Body of pancreas (tissue), 4 donors: ENCODE results near the gene GABRB2. TPM values are rescaled to one million over a fixed set of nuclear protein-coding genes. Genes with fewer than 3 reads are reported as not detected.

Experiments used
- ATAC-seq: fragments of 150-250 bp; one replicate; pipeline ENCODE4 v1.9.1; 2016
- DNase-seq, 4 donors: peaks; one replicate each; pipeline ENCODE4 v3.0.0-alpha.2; 2019
- H3K27ac ChIP-seq, 4 donors: fragments of 200-600 bp; sonication (generic); 1 replicate in 3 of 4; 2 replicates in 1 of 4; pipeline versions ENCODE4 v1.5.1 to v1.6.1; 2016 to 2019; ENCODE audit warnings: mild to moderate bottlenecking in 1 of 4, mixed read lengths in 1 of 4, moderate library complexity in 1 of 4
- H3K27me3 ChIP-seq, 2 donors: fragments of 200-600 bp; sonication (generic); one replicate each; pipeline ENCODE4 v1.6.0; 2016; ENCODE audit warnings: mild to moderate bottlenecking in 1 of 2
- H3K36me3 ChIP-seq, 2 donors: fragments of 200-600 bp; sonication (generic); replicated peaks in 1 of 2; 2 replicates each; pipeline ENCODE4 v1.5.1; 2016; ENCODE audit warnings: low read depth in 2 of 2; ENCODE audit not compliant: insufficient read depth in 1 of 2
- H3K4me1 ChIP-seq: fragments of 200-600 bp; sonication (generic); one replicate; pipeline ENCODE4 v1.6.0; 2016
- H3K4me3 ChIP-seq, 2 donors: fragments of 200-600 bp; sonication (generic); 1 replicate in 1 of 2; 2 replicates in 1 of 2; pipeline ENCODE4 v1.5.1; 2016 to 2019
- H3K9me3 ChIP-seq, 3 donors: fragments of 200-600 bp; sonication (generic); 1 replicate in 2 of 3; 2 replicates in 1 of 3; pipeline ENCODE4 v1.5.1; 2016
- CTCF ChIP-seq, 7 experiments: fragments of 450-650 bp in 4 of 7; fragments of 200-600 bp in 3 of 7; sonication (generic) in 3 of 7; IDR thresholded peaks; one replicate each; pipeline ENCODE4 v1.5.1; 2016 to 2019; ENCODE audit warnings: antibody characterized with exemption in 7 of 7
- POLR2A ChIP-seq, 3 donors: fragments of 450-650 bp; IDR thresholded peaks; one replicate each; pipeline ENCODE4 v1.6.1; 2016; ENCODE audit warnings: antibody characterized with exemption in 3 of 3, mild to moderate bottlenecking in 2 of 3
- WGBS, 2 donors: methylation state at CpG; one replicate each; pipeline ENCODE4 v1.1.5; 2017; 5-methylcytosine and 5-hydroxymethylcytosine counted together
- intact Hi-C: fragments of 100-400 bp; cut with DNase I; formaldehyde crosslinking; loops from one replicate; pipeline ENCODE4 v1.15.1; 2023
- total RNA-seq, 2 donors: library from RNA; depleted of rRNA; stranded (reverse); fragments of >200 nt; gene quantifications; one replicate each; pipeline ENCODE4 v1.1.0, GENCODE V29; 2016

The GABRB2 gene
- total RNA-seq, 2 donors from 2014 or later = under 0.01 TPM; not detected in 1

DNA sequence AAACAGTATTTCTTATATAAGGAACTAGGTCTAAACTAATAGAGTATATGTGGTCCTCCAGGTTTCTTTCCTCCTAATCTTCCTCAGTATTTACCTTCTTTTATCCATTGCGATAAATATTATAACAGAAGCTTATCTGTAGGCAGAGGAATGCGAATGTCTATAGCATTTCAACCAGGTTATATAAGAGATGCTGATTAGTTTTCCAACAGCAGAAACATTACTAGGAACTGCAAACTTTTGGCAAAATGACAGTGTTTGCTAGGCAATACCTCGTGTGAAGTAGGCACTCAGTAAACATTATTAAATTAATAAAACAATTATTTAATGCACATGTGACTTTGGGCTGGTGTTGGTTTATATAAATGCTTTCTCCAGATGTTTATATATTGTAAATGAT is 206.5 kb downstream of the GABRB2 start:
- Histone ChIP-seq H3K4me1 (no peaks in the 10 kb centered on the region), H3K36me3 (no peaks in the 10 kb centered on the region), H3K9me3 (no peaks in the 10 kb centered on the region), H3K4me3 (no peak overlapping the region), H3K27ac (no peak overlapping the region), H3K27me3 (no peaks in the 10 kb centered on the region)
- no peak for TF ChIP-seq POLR2A (IDR thresholded peaks at IDR 0.05)
- no peak for TF ChIP-seq CTCF (IDR thresholded peaks at IDR 0.05)
- DNase-seq (no peak), ATAC-seq (no peak)
- WGBS, 2 donors = 24 to 32% methylated on average over 3 of the region's 3 CpGs
- intact Hi-C loops = no loop called here

- WGBS, 2 donors = 65 to 71% methylated on average over 3 of the region's 3 CpGs
- no peak overlapping the region for H3K27ac ChIP-seq
- no peaks in the 10 kb centered on the region for H3K4me1 ChIP-seq
- no peak overlapping the region for H3K4me3 ChIP-seq
- H3K9me3 ChIP-seq = no peaks in the 10 kb centered on the region
- H3K27me3 ChIP-seq = no peaks in the 10 kb centered on the region
- ATAC-seq (no peak), DNase-seq (no peak)
- intact Hi-C loops = no loop called here
- no peaks in the 10 kb centered on the region for H3K36me3 ChIP-seq
- TF ChIP-seq POLR2A (IDR thresholded peaks at IDR 0.05) = no peak
- TF ChIP-seq CTCF (IDR thresholded peaks at IDR 0.05) = no peak
Measured at GRCh38 chr5:161333194-161333880, 213.2 kb downstream of the GABRB2 start.

DNA sequence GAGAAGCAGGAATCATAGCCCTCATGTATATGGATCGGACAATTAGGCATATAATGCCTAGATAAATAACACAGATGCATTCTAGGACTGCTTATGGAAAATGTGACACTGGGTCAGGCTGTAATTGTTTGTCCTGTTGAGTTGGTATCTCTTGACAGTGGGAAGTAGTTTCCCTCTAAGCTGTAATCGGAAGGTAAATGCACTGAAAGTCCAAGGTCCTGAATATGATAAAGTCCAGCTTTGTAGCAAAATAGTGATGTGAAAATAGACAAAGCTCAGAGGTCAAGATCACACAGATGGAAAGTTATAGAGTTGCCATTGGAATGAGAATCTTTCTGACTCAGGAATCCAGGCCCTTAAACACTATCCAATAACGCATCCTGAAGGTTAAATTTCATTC is 214.2 kb downstream of the GABRB2 start:
- no peak for ATAC-seq
- Histone ChIP-seq H3K27ac (no peak overlapping the region), H3K36me3 (no peaks in the 10 kb centered on the region), H3K9me3 (no peaks in the 10 kb centered on the region), H3K4me1 (peaks cover 4% of the 10 kb centered on the region), H3K27me3 (no peaks in the 10 kb centered on the region), H3K4me3 (no peak overlapping the region)
- WGBS, 2 donors = 77 to 78% methylated on average over 3 of the region's 3 CpGs
- intact Hi-C loops = no loop called here
- no peak for DNase-seq
- TF ChIP-seq CTCF (IDR thresholded peaks at IDR 0.05) (no peak), POLR2A (IDR thresholded peaks at IDR 0.05) (no peak)

- Histone ChIP-seq H3K27ac (no peak overlapping the region), H3K9me3 (no peaks in the 10 kb centered on the region), H3K36me3 (no peaks in the 10 kb centered on the region), H3K4me3 (no peak overlapping the region), H3K4me1 (no peaks in the 10 kb centered on the region), H3K27me3 (no peaks in the 10 kb centered on the region)
- WGBS, 2 donors = 44% methylated on average over 3 of the region's 3 CpGs
- DNase-seq (peak in 2 of 4 donors; percentile 5 to 10), ATAC-seq (no peak)
- intact Hi-C loops = no loop called here
- TF ChIP-seq CTCF (IDR thresholded peaks at IDR 0.05) = no peak
- TF ChIP-seq POLR2A (IDR thresholded peaks at IDR 0.05) = no peak
Measured at GRCh38 chr5:161314033-161314432, 232.5 kb downstream of the GABRB2 start.

- H3K9me3 ChIP-seq = no peaks in the 10 kb centered on the region
- TF ChIP-seq POLR2A (IDR thresholded peaks at IDR 0.05) (no peak), CTCF (IDR thresholded peaks at IDR 0.05) (no peak)
- H3K27me3 ChIP-seq = no peaks in the 10 kb centered on the region
- DNase-seq (no peak), ATAC-seq (no peak)
- H3K4me1 ChIP-seq = no peaks in the 10 kb centered on the region
- H3K36me3 ChIP-seq = no peaks in the 10 kb centered on the region
- intact Hi-C loops = no loop called here
- no peak overlapping the region for H3K4me3 ChIP-seq
- 63 to 75% methylated on average over 5 of the region's 5 CpGs for WGBS, 2 donors
- H3K27ac ChIP-seq = no peak overlapping the region
Measured at GRCh38 chr5:161312882-161313281, 233.6 kb downstream of the GABRB2 start.
